ENCODE results near the gene GPC5.

DNA sequence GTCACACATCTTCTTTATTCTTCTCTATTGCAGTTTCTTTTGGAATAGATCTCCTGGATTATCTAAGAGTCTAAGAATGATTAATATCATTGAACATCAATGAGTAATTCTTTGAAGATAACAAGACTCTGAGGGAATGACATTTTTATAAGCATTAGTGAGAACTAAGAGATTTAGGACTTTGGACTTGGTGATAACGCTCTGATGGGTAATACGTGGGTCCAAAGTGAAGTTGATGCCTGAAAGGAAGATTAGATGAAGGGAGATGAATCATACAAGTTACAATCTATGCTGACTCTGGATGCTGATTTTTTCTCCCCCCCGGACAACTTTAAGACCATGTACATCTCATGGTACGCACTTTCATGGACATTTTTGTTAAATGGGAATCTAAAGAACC lies 364.5 kb downstream of the GPC5 start:
- TF ChIP-seq, protein P1, sequence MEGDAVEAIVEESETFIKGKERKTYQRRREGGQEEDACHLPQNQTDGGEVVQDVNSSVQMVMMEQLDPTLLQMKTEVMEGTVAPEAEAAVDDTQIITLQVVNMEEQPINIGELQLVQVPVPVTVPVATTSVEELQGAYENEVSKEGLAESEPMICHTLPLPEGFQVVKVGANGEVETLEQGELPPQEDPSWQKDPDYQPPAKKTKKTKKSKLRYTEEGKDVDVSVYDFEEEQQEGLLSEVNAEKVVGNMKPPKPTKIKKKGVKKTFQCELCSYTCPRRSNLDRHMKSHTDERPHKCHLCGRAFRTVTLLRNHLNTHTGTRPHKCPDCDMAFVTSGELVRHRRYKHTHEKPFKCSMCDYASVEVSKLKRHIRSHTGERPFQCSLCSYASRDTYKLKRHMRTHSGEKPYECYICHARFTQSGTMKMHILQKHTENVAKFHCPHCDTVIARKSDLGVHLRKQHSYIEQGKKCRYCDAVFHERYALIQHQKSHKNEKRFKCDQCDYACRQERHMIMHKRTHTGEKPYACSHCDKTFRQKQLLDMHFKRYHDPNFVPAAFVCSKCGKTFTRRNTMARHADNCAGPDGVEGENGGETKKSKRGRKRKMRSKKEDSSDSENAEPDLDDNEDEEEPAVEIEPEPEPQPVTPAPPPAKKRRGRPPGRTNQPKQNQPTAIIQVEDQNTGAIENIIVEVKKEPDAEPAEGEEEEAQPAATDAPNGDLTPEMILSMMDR (IDR thresholded peaks at IDR 0.05; ENCODE audit: insufficient read depth, low read length, poor library complexity, severe bottlenecking), result no peak
- no peak for TF ChIP-seq EZH2phosphoT487 (conservative IDR thresholded peaks at IDR 0.05; ENCODE audit: low read length)

Data from SU-DHL-6 (cell line).